GM23248 (cell line): ENCODE data around the gene MACROD2. TPM values are rescaled to one million over a fixed set of nuclear protein-coding genes. Genes with fewer than 3 reads are reported as not detected.
A peak's percentile ranks its signal among the peaks of the same experiment; 100 is the strongest.

Source experiments
- DNase-seq: peaks from one replicate; pipeline ENCODE4 v3.0.0-alpha.2; 2015
- H2AFZ ChIP-seq: fragments of 200-600 bp; sonication (generic); 2 replicates; pipeline ENCODE4 v1.6.1; 2016; ENCODE audit warnings: antibody characterized with exemption
- H3F3A ChIP-seq: fragments of 200-600 bp; sonication (generic); 2 replicates; pipeline ENCODE4 v1.6.1; 2016; ENCODE audit warnings: mild to moderate bottlenecking, antibody characterized with exemption, mixed run types; ENCODE audit not compliant: insufficient read depth
- H3K27ac ChIP-seq: fragments of 200-600 bp; sonication (generic); 2 replicates; pipeline ENCODE4 v1.5.1; 2016; ENCODE audit warnings: mild to moderate bottlenecking
- H3K27me3 ChIP-seq: fragments of 200-600 bp; sonication (generic); replicated peaks from 2 replicates; pipeline ENCODE4 v1.6.1; 2016; ENCODE audit warnings: mild to moderate bottlenecking; ENCODE audit not compliant: insufficient read depth
- H3K36me3 ChIP-seq: fragments of 200-600 bp; sonication (generic); 2 replicates; pipeline ENCODE4 v1.6.1; 2016; ENCODE audit warnings: low read depth, mild to moderate bottlenecking
- H3K4me1 ChIP-seq: fragments of 200-600 bp; sonication (generic); 2 replicates; pipeline ENCODE4 v1.6.1; 2016; ENCODE audit warnings: mild to moderate bottlenecking; ENCODE audit not compliant: insufficient read depth
- H3K4me2 ChIP-seq: fragments of 200-600 bp; sonication (generic); one replicate; pipeline ENCODE4 v1.6.1; 2016; ENCODE audit warnings: mild to moderate bottlenecking; ENCODE audit not compliant: unreplicated experiment
- H3K4me3 ChIP-seq: fragments of 200-600 bp; sonication (generic); 2 replicates; pipeline ENCODE4 v1.5.1; 2016; ENCODE audit warnings: mild to moderate bottlenecking
- H3K79me2 ChIP-seq: fragments of 200-600 bp; sonication (generic); 2 replicates; pipeline ENCODE4 v1.6.1; 2016; ENCODE audit warnings: mild to moderate bottlenecking; ENCODE audit not compliant: insufficient read depth
- H3K9ac ChIP-seq: fragments of 200-600 bp; sonication (generic); 2 replicates; pipeline ENCODE4 v1.6.1; 2016; ENCODE audit warnings: mild to moderate bottlenecking
- H3K9me2 ChIP-seq: fragments of 200-600 bp; sonication (generic); 2 replicates; pipeline ENCODE4 v1.6.1; 2016; ENCODE audit warnings: mixed run types, mild to moderate bottlenecking, moderate library complexity; ENCODE audit not compliant: insufficient read depth
- H3K9me3 ChIP-seq: fragments of 200-600 bp; sonication (generic); one replicate; pipeline ENCODE4 v1.6.1; 2017; ENCODE audit warnings: low read depth
- H4K20me1 ChIP-seq: fragments of 200-600 bp; sonication (generic); 2 replicates; pipeline ENCODE4 v1.6.0; 2016; ENCODE audit not compliant: insufficient read depth
- EZH2 ChIP-seq: fragments of 200-600 bp; sonication (generic); IDR thresholded peaks from 2 replicates; pipeline ENCODE4 v1.6.1; 2018; ENCODE audit warnings: antibody characterized with exemption, mild to moderate bottlenecking; ENCODE audit not compliant: insufficient read depth, poor library complexity, severe bottlenecking
- EZH2phosphoT487 ChIP-seq: fragments of 200-600 bp; sonication (generic); IDR thresholded peaks from 2 replicates; pipeline ENCODE4 v1.6.1; 2018; ENCODE audit warnings: antibody characterized with exemption, moderate library complexity, mild to moderate bottlenecking, low read depth; ENCODE audit not compliant: insufficient read depth
- WGBS, 2 experiments: methylation state at CpG; one replicate each; pipeline ENCODE4 v1.1.6; 2015 to 2017; ENCODE audit warnings: low lambda C conversion rate in 2 of 2, low coverage in 1 of 2; ENCODE audit errors: missing lambda C conversion rate in 2 of 2; 5-methylcytosine and 5-hydroxymethylcytosine counted together
- in situ Hi-C: fragments of 300-500 bp; cut with MboI; formaldehyde crosslinking; loops from 2 replicates; pipeline ENCODE4 v1.15.0; 2020
- polyA plus RNA-seq: library from polyadenylated mRNA; unstranded; fragments of >200 nt; fragmentation: Nextera tagmentation; extraction: Ambion mirVana; gene quantifications from 2 replicates; pipeline ENCODE4 v1.2.1, GENCODE V29; 2016
- total RNA-seq: library from RNA; depleted of rRNA; stranded (reverse); fragments of >200 nt; shearing (Covaris generic); gene quantifications from 2 replicates; pipeline ENCODE4 v1.2.3, GENCODE V29; 2014

MACROD2 gene
- total and polyA plus RNA-seq, 2 experiments from 2014 or later, result 1.1 to 3.1 TPM

- Histone ChIP-seq H3K9ac (no peak overlapping the region), H3K27me3 (no peaks in the 10 kb centered on the region), H3K4me1 (peaks cover 18% of the 10 kb centered on the region), H3K27ac (no peak overlapping the region), H3F3A (no peaks in the 10 kb centered on the region), H3K36me3 (no peaks in the 10 kb centered on the region), H2AFZ (no peak overlapping the region), H4K20me1 (no peaks in the 10 kb centered on the region), H3K79me2 (no peaks in the 10 kb centered on the region), H3K4me2 (no peak overlapping the region), H3K9me2 (no peaks in the 10 kb centered on the region), H3K4me3 (no peak overlapping the region), H3K9me3 (no peaks in the 10 kb centered on the region)
- no peak for TF ChIP-seq EZH2phosphoT487
- TF ChIP-seq EZH2, result no peak
- 68 to 75% methylated on average over 6 of the region's 6 CpGs for WGBS, 2 experiments
- no peak for DNase-seq
- in situ Hi-C loops, result no loop called here
Measured at GRCh38 chr20:14717134-14717999, 722.1 kb downstream of the MACROD2 start.

GRCh38 chr20:14720251-14720650, 724.9 kb downstream of the MACROD2 start:
- Histone ChIP-seq H3K4me3 (no peak overlapping the region), H3K27ac (no peak overlapping the region), H3K9me3 (no peaks in the 10 kb centered on the region), H3K9ac (no peak overlapping the region), H3K36me3 (no peaks in the 10 kb centered on the region), H3K4me2 (no peak overlapping the region), H2AFZ (no peak overlapping the region), H3F3A (no peaks in the 10 kb centered on the region), H3K4me1 (peaks cover 10% of the 10 kb centered on the region; the same call in 1 of the 2 replicates), H3K27me3 (no peaks in the 10 kb centered on the region), H3K79me2 (no peaks in the 10 kb centered on the region), H4K20me1 (no peaks in the 10 kb centered on the region), H3K9me2 (no peaks in the 10 kb centered on the region)
- no peak for DNase-seq
- 84 to 93% methylated on average over 4 of the region's 4 CpGs for WGBS, 2 experiments
- TF ChIP-seq EZH2, result no peak
- TF ChIP-seq EZH2phosphoT487, result no peak
- in situ Hi-C loops, result no loop called here

GRCh38 chr20:14721926-14722452, 726.7 kb downstream of the MACROD2 start:
- Histone ChIP-seq H3K9me2 (no peaks in the 10 kb centered on the region), H3K4me1 (peaks cover 10% of the 10 kb centered on the region; the same call in 1 of the 2 replicates), H3K27ac (peak overlapping the region; percentile 26; the same call in 1 of the 2 replicates), H3K9ac (no peak overlapping the region), H3K4me3 (no peak overlapping the region), H3K9me3 (no peaks in the 10 kb centered on the region), H2AFZ (no peak overlapping the region), H3K4me2 (no peak overlapping the region), H3K79me2 (no peaks in the 10 kb centered on the region), H4K20me1 (no peaks in the 10 kb centered on the region), H3K27me3 (no peaks in the 10 kb centered on the region), H3F3A (no peaks in the 10 kb centered on the region), H3K36me3 (no peaks in the 10 kb centered on the region)
- 91 to 100% methylated on average over 1 of the region's 1 CpG for WGBS, 2 experiments
- DNase-seq, result peak; percentile 57
- in situ Hi-C loops, result no loop called here
- TF ChIP-seq EZH2, result no peak
- TF ChIP-seq EZH2phosphoT487, result no peak

GRCh38 chr20:14723614-14724013, 728.3 kb downstream of the MACROD2 start:
- no peaks in the 10 kb centered on the region for H3K36me3 ChIP-seq
- 85 to 92% methylated on average over 3 of the region's 3 CpGs for WGBS, 2 experiments
- no peaks in the 10 kb centered on the region for H3K9me2 ChIP-seq
- H2AFZ ChIP-seq, result no peak overlapping the region
- in situ Hi-C loops, result no loop called here
- no peaks in the 10 kb centered on the region for H4K20me1 ChIP-seq
- H3K79me2 ChIP-seq, result no peaks in the 10 kb centered on the region
- H3K4me2 ChIP-seq, result no peak overlapping the region
- no peaks in the 10 kb centered on the region for H3K9me3 ChIP-seq
- no peak overlapping the region for H3K9ac ChIP-seq
- no peak overlapping the region for H3K27ac ChIP-seq
- no peak overlapping the region for H3K4me3 ChIP-seq
- H3K4me1 ChIP-seq, result peaks cover 10% of the 10 kb centered on the region; the same call in 1 of the 2 replicates
- TF ChIP-seq EZH2phosphoT487, result no peak
- no peak for TF ChIP-seq EZH2
- DNase-seq, result no peak
- H3F3A ChIP-seq, result no peaks in the 10 kb centered on the region
- no peaks in the 10 kb centered on the region for H3K27me3 ChIP-seq
